ENCODE measurements around the gene ZDHHC11B.
"Not testable (repeated sequence)": the region's sequence is repeated elsewhere in the genome, so short reads cannot be mapped to it uniquely, and the experiment has no call there.

ZDHHC11B gene, protein sequence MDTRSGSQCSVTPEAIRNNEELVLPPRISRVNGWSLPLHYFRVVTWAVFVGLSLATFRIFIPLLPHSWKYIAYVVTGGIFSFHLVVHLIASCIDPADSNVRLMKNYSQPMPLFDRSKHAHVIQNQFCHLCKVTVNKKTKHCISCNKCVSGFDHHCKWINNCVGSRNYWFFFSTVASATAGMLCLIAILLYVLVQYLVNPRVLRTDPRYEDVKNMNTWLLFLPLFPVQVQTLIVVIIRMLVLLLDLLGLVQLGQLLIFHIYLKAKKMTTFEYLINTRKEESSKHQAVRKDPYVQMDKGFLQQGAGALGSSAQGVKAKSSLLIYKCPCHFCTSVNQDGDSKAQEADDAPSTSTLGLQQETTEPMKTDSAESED

DNA sequence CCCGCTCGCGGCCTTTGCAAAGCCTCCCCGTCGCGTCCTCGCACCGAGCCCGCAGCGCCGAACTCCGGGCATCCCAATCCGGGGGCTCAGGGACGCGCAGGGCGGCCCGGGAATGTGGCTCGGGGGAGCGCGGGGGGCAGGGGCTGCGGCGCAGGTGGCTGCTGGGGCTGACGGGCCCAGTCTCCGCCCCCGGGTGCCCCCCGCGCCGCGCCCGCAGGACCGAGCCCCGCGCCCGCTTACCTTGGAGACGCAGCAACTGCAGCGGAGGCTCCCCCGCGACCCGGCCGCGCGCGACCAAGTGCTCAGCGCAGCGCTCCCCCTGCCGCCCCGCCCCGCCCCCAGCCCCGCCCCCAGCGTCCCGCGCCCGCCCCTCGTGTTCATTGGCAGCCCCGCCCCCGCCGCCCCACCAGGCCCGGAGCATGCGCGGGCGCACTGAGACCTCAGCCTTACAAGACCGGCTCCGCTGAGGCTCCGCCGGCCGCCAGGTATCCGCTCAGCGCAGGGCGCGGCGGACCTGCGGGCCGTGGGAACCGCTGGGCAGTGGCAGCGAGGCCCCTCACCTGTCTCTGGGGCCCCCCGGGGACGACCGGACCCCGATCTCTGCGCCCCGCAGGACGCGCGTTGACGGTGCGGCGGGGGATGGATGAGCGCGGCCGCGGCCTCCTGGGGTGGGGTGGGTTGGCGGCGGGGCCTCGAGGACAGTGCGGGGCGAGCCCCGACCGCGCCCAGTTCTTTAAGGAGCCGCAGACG, at the start of gene ZDHHC11B:
Gene ZDHHC11B, minus strand, starts transcription at position 302 of the 750 bp plus-strand sequence. CDS start 17,810 bp downstream, outside the sequence.
- H3K27ac Mint-ChIP-seq; H3K36me3 Mint-ChIP-seq (ENCODE audit: low read depth); H3K4me1 Mint-ChIP-seq (ENCODE audit: low read depth); H3K9me3 Mint-ChIP-seq: not testable (repeated sequence)
- Mint-ChIP-seq H3K4me3 (peak within 1 kb of the TSS; percentile 74), H3K27me3 (peaks cover 16% of the 10 kb centered on the region)
- peak; percentile 95 for DNase-seq

DNA sequence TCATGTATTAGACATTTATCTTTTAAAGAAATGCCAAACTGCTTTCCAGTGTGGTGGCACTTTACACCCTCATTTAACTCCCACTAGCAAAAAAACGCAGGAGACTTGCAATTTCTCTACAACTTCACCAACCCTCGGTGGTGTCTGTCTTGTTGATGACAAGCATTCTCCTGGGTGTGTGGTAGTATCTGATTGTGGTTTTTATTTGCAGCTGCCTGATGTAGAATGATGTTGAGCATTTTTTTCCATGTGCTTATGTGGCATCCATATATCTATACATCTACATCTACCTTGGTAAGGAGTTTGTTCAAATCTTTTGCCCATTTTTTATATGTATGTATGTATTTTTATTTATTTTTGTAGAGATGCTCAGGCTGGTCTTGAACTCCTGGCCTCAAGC, 49.5 kb upstream of the ZDHHC11B start:
- not testable (repeated sequence) for H3K9me3 Mint-ChIP-seq; H3K27me3 Mint-ChIP-seq; H3K4me3 Mint-ChIP-seq; DNase-seq; H3K27ac Mint-ChIP-seq; H3K36me3 Mint-ChIP-seq (ENCODE audit: low read depth); H3K4me1 Mint-ChIP-seq (ENCODE audit: low read depth)

DNA sequence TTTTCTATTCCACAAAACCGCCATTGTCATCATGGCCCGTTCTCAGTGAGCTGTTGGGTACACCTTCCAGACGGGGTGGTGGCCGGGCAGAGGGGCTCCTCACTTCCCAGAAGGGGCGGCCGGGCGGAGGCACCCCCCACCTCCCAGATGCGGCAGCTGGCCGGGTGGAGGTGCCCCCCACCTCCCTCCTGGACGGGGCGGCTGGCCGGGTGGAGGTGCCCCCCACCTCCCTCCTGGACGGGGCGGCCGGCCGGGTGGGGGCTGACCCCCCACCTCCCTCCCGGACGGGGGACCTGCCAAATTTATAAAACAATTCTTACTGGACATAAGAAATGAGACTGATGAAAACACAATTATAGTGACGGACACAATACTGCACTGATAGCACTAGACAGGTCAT, 43.7 kb upstream of the ZDHHC11B start:
- DNase-seq; H3K9me3 Mint-ChIP-seq; H3K4me1 Mint-ChIP-seq (ENCODE audit: low read depth); H3K36me3 Mint-ChIP-seq (ENCODE audit: low read depth); H3K27ac Mint-ChIP-seq; H3K27me3 Mint-ChIP-seq; H3K4me3 Mint-ChIP-seq: not testable (repeated sequence)

DNA sequence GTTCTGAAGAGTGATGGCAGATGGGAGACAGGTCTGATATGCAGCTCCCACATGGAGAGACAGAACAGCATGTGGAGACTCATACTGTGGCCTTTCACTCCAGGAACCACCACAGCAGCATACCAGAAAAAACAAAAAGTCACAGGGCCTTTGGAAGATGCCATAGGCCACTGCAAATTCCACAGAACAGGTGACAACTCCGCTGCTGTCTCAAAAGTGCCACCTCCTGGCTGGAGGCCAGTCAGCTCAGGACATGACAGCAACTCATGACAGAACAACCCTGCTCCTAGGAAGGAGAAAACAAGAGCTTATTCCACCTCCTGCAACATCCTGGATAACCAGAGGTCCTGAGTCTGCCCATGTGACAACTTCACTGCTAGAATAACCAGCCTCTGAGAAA, 41.0 kb upstream of the ZDHHC11B start:
- not testable (repeated sequence) for H3K4me1 Mint-ChIP-seq (ENCODE audit: low read depth); H3K4me3 Mint-ChIP-seq; H3K27me3 Mint-ChIP-seq; DNase-seq; H3K27ac Mint-ChIP-seq; H3K9me3 Mint-ChIP-seq
- H3K36me3 Mint-ChIP-seq (ENCODE audit: low read depth), result peaks cover 12% of the 10 kb centered on the region

DNA sequence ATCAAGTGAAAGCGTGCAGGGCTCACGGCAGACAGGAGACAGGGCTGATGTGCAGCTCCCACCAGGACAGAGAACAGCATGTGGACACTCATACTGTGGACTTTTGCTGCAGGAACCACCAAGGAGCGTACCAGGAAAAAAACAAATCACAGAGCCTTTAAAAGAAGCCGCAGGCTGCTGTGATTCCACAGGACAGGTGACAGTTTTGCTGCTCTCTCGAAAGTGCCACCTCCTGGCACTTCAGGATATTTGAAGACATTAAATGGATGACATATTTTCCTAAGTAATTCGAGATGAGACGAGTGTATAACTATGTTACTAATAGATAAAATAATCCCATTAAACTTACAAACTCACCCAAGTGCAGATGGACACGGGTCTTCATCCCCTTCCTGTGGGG, 37.0 kb upstream of the ZDHHC11B start:
- Mint-ChIP-seq H3K27me3 (peaks cover 10% of the 10 kb centered on the region), H3K27ac (no peak overlapping the region)

DNA sequence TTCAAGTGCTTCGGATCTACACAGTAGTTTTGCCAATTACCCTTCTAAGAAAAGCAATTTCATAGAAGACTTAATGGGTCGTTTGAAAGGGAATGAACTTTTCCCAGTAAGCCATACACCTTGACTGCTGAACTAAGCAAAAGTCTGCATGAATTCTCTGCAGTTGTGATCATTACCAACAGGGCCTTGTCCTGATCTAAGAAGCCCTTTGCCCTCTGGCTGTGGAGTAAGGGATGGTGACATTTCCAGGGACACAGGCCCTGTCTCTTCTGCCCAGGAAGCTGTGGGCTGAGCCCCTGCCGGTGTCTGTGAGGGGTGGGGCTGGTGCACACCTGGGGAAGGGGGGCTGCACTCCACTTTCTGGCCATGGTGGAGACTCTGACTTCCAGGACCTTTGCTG, 35.7 kb upstream of the ZDHHC11B start:
- no peak for DNase-seq
- H3K4me1 Mint-ChIP-seq (ENCODE audit: low read depth), result no peaks in the 10 kb centered on the region
- peaks cover 5% of the 10 kb centered on the region for H3K9me3 Mint-ChIP-seq
- H3K4me3 Mint-ChIP-seq, result no peak overlapping the region
- peaks cover 16% of the 10 kb centered on the region for H3K36me3 Mint-ChIP-seq (ENCODE audit: low read depth)
- peaks cover 14% of the 10 kb centered on the region for H3K27me3 Mint-ChIP-seq
- no peak overlapping the region for H3K27ac Mint-ChIP-seq

More for the DNA sequence above, 37.0 kb upstream of the ZDHHC11B start:
- Mint-ChIP-seq H3K4me1 (ENCODE audit: low read depth) (no peaks in the 10 kb centered on the region), H3K4me3 (no peak overlapping the region), H3K36me3 (ENCODE audit: low read depth) (peaks cover 12% of the 10 kb centered on the region), H3K9me3 (no peaks in the 10 kb centered on the region)
- no peak for DNase-seq

DNA sequence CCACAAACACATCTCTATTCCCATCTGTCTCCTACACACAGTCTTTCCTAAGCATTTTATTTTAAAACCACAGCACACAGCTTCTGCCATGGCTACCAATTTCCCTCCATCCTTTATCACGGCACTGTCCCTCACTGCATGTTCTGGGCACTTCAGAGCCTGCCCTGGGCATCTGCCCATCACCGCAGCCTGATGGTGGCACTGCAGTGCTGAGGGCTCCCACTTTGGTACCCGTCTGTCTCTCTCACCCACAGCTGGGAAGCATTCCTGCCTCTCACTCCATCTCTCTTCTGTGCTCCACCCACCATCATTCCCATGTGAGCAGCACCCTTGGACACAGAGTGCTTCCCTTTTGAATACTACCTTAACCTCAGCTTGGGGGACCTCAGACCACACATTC, 34.5 kb upstream of the ZDHHC11B start:
- peaks cover 5% of the 10 kb centered on the region for H3K9me3 Mint-ChIP-seq

DNA sequence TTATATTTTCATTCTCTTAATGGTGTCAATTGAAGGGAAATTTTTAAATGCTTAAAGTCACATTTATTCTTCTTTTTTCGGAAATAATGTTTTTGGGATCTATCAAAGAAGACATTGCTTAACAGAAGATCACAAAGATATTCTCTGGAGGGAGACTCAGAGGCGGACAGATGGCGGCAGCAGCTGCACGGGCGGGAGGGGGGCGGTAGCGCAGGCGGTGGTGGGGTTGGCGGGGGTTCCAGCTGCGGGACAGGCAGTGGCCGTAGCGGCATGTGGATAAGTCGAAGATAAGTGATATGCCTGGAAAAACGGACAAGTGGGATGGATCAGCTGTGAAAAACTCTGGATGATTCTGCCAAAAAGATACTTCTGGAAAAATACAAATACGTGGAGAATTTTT, 31.6 kb upstream of the ZDHHC11B start:
- H3K9me3 Mint-ChIP-seq, result peaks cover 5% of the 10 kb centered on the region
- no peak overlapping the region for H3K4me3 Mint-ChIP-seq
- peaks cover 14% of the 10 kb centered on the region for H3K27me3 Mint-ChIP-seq
- H3K27ac Mint-ChIP-seq, result no peak overlapping the region
- no peaks in the 10 kb centered on the region for H3K4me1 Mint-ChIP-seq (ENCODE audit: low read depth)
- no peak for DNase-seq
- H3K36me3 Mint-ChIP-seq (ENCODE audit: low read depth), result peaks cover 5% of the 10 kb centered on the region

More for the DNA sequence above, 34.5 kb upstream of the ZDHHC11B start:
- Mint-ChIP-seq H3K36me3 (ENCODE audit: low read depth) (peaks cover 16% of the 10 kb centered on the region), H3K4me3 (no peak overlapping the region), H3K4me1 (ENCODE audit: low read depth) (no peaks in the 10 kb centered on the region), H3K27me3 (peaks cover 14% of the 10 kb centered on the region), H3K27ac (no peak overlapping the region)
- DNase-seq, result no peak

DNA sequence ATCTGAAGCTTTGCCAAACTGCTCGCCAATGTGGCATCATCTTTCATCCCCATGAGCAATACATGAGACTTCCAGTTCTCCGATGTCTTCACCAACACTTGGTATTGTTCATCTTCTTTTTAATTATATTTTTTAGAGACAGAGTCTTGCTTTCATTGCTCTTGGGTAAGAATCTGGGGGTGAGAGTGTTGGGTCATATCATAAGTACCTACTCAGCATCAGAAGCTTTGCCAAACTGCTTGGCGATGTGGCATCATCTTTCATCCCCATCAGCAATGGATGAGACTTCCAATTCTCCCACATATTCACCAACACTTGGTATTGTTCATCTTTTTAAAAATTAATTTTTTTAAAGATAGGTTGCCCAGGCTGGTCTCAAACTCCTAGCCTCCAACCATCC, 30.9 kb upstream of the ZDHHC11B start:
- Mint-ChIP-seq H3K27ac (no peak overlapping the region), H3K27me3 (peaks cover 14% of the 10 kb centered on the region), H3K4me3 (no peak overlapping the region), H3K36me3 (ENCODE audit: low read depth) (peaks cover 5% of the 10 kb centered on the region), H3K9me3 (peaks cover 5% of the 10 kb centered on the region), H3K4me1 (ENCODE audit: low read depth) (no peaks in the 10 kb centered on the region)
- no peak for DNase-seq

DNA sequence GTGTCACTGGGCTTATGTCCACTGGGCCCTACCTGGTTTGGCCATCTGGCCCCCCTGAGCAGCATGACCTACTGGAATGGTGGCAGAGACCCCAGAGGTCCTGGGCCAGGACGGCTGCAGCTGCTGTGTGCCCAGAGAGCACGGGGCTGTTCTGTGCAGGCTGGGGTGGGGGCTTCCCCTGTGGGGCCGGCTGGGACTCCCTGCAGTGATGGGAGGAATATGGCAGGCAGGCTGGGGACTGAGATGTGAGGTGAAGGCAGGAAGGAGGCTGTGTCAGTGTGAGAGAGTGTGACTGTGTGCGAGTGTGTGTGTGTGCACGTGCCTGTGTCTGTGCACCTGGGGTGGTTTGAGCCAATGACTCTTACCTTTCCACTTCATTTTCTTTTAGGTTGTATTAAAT, 29.0 kb upstream of the ZDHHC11B start:
- not testable (repeated sequence) for H3K27ac Mint-ChIP-seq, H3K9me3 Mint-ChIP-seq

DNA sequence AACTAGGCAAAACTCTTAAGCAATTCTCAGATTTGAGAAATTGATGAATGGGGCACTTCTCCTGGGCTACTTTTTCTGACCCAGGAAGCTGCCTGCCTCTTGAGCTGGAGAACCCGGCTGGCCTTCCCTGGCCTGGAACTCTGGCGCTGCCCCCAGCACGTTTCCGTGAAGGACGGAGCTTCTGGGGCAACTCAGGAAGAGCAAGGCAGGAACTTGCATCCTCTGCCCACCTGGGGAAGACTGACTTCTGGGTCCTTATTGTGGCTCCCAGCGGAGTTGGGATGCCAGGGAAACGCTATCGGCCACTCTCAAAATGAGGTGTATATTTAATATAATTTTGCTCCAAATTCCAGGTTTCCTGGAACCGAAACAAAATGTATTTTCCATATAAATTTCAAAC, 26.9 kb upstream of the ZDHHC11B start:
- not testable (repeated sequence) for H3K36me3 Mint-ChIP-seq (ENCODE audit: low read depth); H3K4me1 Mint-ChIP-seq (ENCODE audit: low read depth); H3K27me3 Mint-ChIP-seq; H3K4me3 Mint-ChIP-seq; H3K27ac Mint-ChIP-seq; H3K9me3 Mint-ChIP-seq; DNase-seq

More for the DNA sequence above, 29.0 kb upstream of the ZDHHC11B start:
- DNase-seq; H3K4me1 Mint-ChIP-seq (ENCODE audit: low read depth); H3K4me3 Mint-ChIP-seq; H3K36me3 Mint-ChIP-seq (ENCODE audit: low read depth): not testable (repeated sequence)
- H3K27me3 Mint-ChIP-seq, result peaks cover 11% of the 10 kb centered on the region

DNA sequence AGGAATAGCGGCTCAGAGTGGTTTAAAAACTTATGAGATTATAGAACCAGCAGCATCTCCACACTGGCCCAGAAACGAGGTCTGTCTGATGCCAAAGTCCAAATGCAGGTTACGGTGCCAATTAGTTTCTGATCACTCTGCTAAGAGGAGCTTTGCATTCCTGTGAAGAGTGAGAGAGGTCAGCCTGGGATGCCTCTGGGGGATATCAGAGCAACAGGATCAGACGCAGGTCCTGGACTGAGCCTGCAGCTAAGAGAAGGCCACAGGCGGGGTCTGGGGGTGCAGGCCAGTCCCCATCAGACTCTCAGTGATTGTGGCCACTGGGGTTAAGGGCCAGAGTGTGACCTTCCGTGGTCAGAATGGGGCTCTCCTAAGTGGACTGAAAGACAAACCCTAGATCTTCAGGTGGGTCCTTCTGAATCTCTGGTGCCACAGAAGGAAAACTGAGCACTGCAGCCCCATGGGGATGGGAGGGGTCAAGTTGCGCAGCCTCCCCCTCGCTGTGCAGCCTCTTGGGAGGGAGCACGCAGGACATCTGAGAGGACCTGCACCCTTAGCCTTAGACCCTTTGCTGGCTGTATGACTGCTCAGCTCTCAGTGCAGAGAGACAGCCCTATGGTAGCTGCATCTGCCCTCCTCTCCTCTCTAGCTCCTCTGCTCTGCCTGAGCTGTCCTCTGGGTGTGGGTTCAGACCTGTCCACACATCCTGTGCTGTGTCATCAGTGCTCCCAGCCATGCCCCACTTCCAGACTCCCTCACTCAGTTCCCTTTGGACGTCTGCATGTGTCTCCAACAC, 23.4 kb upstream of the ZDHHC11B start:
- not testable (repeated sequence) for DNase-seq; H3K4me1 Mint-ChIP-seq (ENCODE audit: low read depth); H3K36me3 Mint-ChIP-seq (ENCODE audit: low read depth); H3K4me3 Mint-ChIP-seq; H3K27ac Mint-ChIP-seq
- peaks cover 15% of the 10 kb centered on the region for H3K27me3 Mint-ChIP-seq
- peaks cover 14% of the 10 kb centered on the region for H3K9me3 Mint-ChIP-seq

DNA sequence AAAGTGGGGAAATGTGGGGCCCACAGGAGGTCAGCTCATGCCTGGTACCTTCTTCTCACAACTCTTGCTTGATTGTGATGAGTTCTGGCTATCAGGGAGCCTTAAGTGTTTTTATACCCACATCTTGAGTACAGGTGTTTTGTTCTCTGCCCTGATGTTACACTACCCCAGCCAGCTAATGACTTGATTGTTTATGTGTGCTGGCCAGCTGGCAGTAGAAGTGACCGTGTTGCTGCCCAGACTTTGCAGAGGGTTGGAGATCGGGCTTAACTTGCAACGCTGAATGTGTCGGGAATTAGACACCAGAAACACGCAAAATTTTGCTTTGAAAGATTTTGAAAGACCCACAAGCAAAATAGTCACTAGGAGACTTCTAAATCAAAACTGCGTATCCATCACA, 16.9 kb upstream of the ZDHHC11B start:
- peaks cover 32% of the 10 kb centered on the region for H3K27me3 Mint-ChIP-seq
- H3K27ac Mint-ChIP-seq, result no peak overlapping the region
- DNase-seq, result no peak
- H3K4me3 Mint-ChIP-seq, result no peak overlapping the region
- H3K9me3 Mint-ChIP-seq, result peaks cover 15% of the 10 kb centered on the region
- peaks cover 3% of the 10 kb centered on the region for H3K36me3 Mint-ChIP-seq (ENCODE audit: low read depth)
- H3K4me1 Mint-ChIP-seq (ENCODE audit: low read depth), result no peaks in the 10 kb centered on the region

DNA sequence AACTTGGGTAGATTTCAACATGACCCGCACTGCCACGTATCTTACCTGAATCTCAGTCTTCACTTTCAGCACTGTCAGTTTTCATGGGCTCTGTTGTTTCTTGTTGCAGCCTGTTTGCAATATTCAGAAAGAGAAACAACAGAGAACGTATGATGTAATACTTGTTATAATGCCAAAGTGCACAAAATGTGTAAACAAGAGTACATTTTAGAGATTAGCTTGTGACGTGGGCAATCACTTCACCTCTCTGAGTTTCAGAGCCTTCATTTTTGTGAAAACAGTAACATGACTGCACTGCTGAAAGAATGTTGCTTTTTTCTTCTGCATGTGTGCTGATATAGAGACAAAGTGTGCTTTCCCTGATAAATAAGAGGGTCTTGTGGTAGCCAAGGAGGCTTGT, 16.5 kb upstream of the ZDHHC11B start:
- not testable (repeated sequence) for H3K36me3 Mint-ChIP-seq (ENCODE audit: low read depth); H3K27ac Mint-ChIP-seq; H3K4me3 Mint-ChIP-seq; H3K4me1 Mint-ChIP-seq (ENCODE audit: low read depth); DNase-seq
- H3K9me3 Mint-ChIP-seq, result peaks cover 15% of the 10 kb centered on the region
- H3K27me3 Mint-ChIP-seq, result peaks cover 32% of the 10 kb centered on the region

Data from activated T-cell treated with anti-CD3 and anti-CD28 coated beads, Interleukin-2, amount 50 U/mL, for 24 hours (primary cell).